HEK293 (cell line): ENCODE results near the gene GEN1.
A peak's percentile ranks its signal among the peaks of the same experiment; 100 is the strongest.

Source experiments
- CTCF ChIA-PET: fragments of 350-600 bp; formaldehyde crosslinking; extraction: SDS; loops from one replicate; lab custom pipeline; 2021; ENCODE audit warnings: antibody characterized with exemption; lab: Yijun Ruan, JAX
- POLR2A ChIA-PET: fragments of 300-600 bp; formaldehyde crosslinking; extraction: SDS; loops from one replicate; lab custom pipeline; 2020; ENCODE audit warnings: antibody characterized with exemption, inconsistent platforms; lab: Yijun Ruan, JAX
- H3K27ac ChIP-seq: fragments of 200-500 bp; sonication (Bioruptor generic); 2 replicates; pipeline ENCODE4 v1.5.1; 2014; ENCODE audit warnings: low read depth, low read length, control low read depth, inconsistent platforms; ENCODE audit errors: extremely low read depth
- H3K36me3 ChIP-seq, 2 experiments: fragments of 200-500 bp in 1 of 2; sonication (Bioruptor generic) in 1 of 2; 1 replicate in 1 of 2; 2 replicates in 1 of 2; pipeline ENCODE4 v1.5.1; 2014 to 2017; ENCODE audit warnings: inconsistent platforms in 2 of 2, low read length in 2 of 2; ENCODE audit not compliant: control insufficient read depth in 2 of 2, insufficient read depth in 1 of 2
- H3K4me1 ChIP-seq: fragments of 200-500 bp; sonication (Bioruptor generic); 2 replicates; pipeline ENCODE4 v1.5.1; 2014; ENCODE audit warnings: mild to moderate bottlenecking, low read length, inconsistent platforms; ENCODE audit not compliant: control insufficient read depth, insufficient read depth
- H3K4me3 ChIP-seq: 2 replicates; pipeline ENCODE4 v1.5.1; 2011; ENCODE audit warnings: low read depth, mild to moderate bottlenecking, control low read depth, low read length, moderate library complexity
- H3K9me3 ChIP-seq: fragments of 200-500 bp; sonication (Bioruptor generic); 2 replicates; pipeline ENCODE4 v1.5.1; 2014; ENCODE audit warnings: low read depth, low read length, inconsistent platforms; ENCODE audit not compliant: control insufficient read depth, insufficient read depth
- CTCF ChIP-seq: fragments of 450-650 bp; formaldehyde crosslinking; IDR thresholded peaks from 2 replicates; pipeline ENCODE4 v1.5.1; 2016; ENCODE audit warnings: missing biosample characterization, missing genetic modification characterization
- FEZF1 ChIP-seq: fragments of 450-650 bp; formaldehyde crosslinking; IDR thresholded peaks from 2 replicates; pipeline ENCODE4 v1.5.1; 2016; ENCODE audit warnings: missing biosample characterization, missing genetic modification characterization
- GLIS1 ChIP-seq: fragments of 450-650 bp; formaldehyde crosslinking; IDR thresholded peaks from 2 replicates; pipeline ENCODE4 v1.5.1; 2016; ENCODE audit warnings: missing biosample characterization, missing genetic modification characterization
- GLIS2 ChIP-seq: fragments of 450-650 bp; formaldehyde crosslinking; IDR thresholded peaks from 2 replicates; pipeline ENCODE4 v1.5.1; 2016; ENCODE audit warnings: missing biosample characterization, missing genetic modification characterization
- IKZF3 ChIP-seq: fragments of 450-650 bp; IDR thresholded peaks from 2 replicates; pipeline ENCODE4 v1.5.0; 2018; ENCODE audit warnings: missing biosample characterization, mild to moderate bottlenecking, missing genetic modification characterization, moderate library complexity
- SP7 ChIP-seq: fragments of 450-650 bp; formaldehyde crosslinking; IDR thresholded peaks from 2 replicates; pipeline ENCODE4 v1.5.1; 2016; ENCODE audit warnings: missing biosample characterization, missing genetic modification characterization
- WT1 ChIP-seq: fragments of 450-650 bp; formaldehyde crosslinking; IDR thresholded peaks from 2 replicates; pipeline ENCODE4 v1.5.1; 2016; ENCODE audit warnings: missing biosample characterization, missing genetic modification characterization
- ZBTB1 ChIP-seq: fragments of 450-650 bp; formaldehyde crosslinking; IDR thresholded peaks from 2 replicates; pipeline ENCODE4 v1.5.1; 2016; ENCODE audit warnings: missing biosample characterization, missing genetic modification characterization
- ZBTB17 ChIP-seq: fragments of 450-650 bp; formaldehyde crosslinking; IDR thresholded peaks from 2 replicates; pipeline ENCODE4 v1.5.1; 2016; ENCODE audit warnings: missing biosample characterization, missing genetic modification characterization
- ZBTB26 ChIP-seq: fragments of 450-650 bp; formaldehyde crosslinking; optimal IDR thresholded peaks from 2 replicates; pipeline ENCODE3; 2016; ENCODE audit warnings: missing biosample characterization, mild to moderate bottlenecking, missing genetic modification characterization
- ZBTB7A ChIP-seq: fragments of 450-650 bp; formaldehyde crosslinking; IDR thresholded peaks from 2 replicates; pipeline ENCODE4 v1.5.1; 2016; ENCODE audit warnings: low read depth, missing biosample characterization, missing genetic modification characterization
- ZNF157 ChIP-seq: fragments of 450-650 bp; formaldehyde crosslinking; IDR thresholded peaks from 2 replicates; pipeline ENCODE4 v1.5.1; 2016; ENCODE audit warnings: missing biosample characterization, missing genetic modification characterization
- ZNF16 ChIP-seq: fragments of 450-650 bp; formaldehyde crosslinking; IDR thresholded peaks from 2 replicates; pipeline ENCODE4 v1.5.1; 2016; ENCODE audit warnings: low read depth, missing biosample characterization, missing genetic modification characterization
- ZNF280C ChIP-seq: fragments of 450-650 bp; formaldehyde crosslinking; IDR thresholded peaks from 2 replicates; pipeline ENCODE4 v1.5.1; 2016; ENCODE audit warnings: missing biosample characterization, missing genetic modification characterization
- ZNF292 ChIP-seq: fragments of 450-650 bp; formaldehyde crosslinking; IDR thresholded peaks from 2 replicates; pipeline ENCODE4 v1.5.1; 2016; ENCODE audit warnings: low read depth, missing biosample characterization, missing genetic modification characterization, borderline replicate concordance
- ZNF426 ChIP-seq: fragments of 450-650 bp; formaldehyde crosslinking; IDR thresholded peaks from 2 replicates; pipeline ENCODE4 v1.5.1; 2017; ENCODE audit warnings: missing biosample characterization, missing genetic modification characterization, mild to moderate bottlenecking, inconsistent platforms, moderate library complexity
- ZNF449 ChIP-seq: fragments of 450-650 bp; formaldehyde crosslinking; IDR thresholded peaks from 2 replicates; pipeline ENCODE4 v1.5.1; 2017; ENCODE audit warnings: missing biosample characterization, mild to moderate bottlenecking, missing genetic modification characterization, moderate library complexity
- ZNF548 ChIP-seq: fragments of 450-650 bp; formaldehyde crosslinking; IDR thresholded peaks from 2 replicates; pipeline ENCODE4 v1.5.1; 2016; ENCODE audit warnings: missing biosample characterization, missing genetic modification characterization
- ZNF549 ChIP-seq: fragments of 450-650 bp; IDR thresholded peaks from 2 replicates; pipeline ENCODE4 v1.5.1; 2018; ENCODE audit warnings: missing biosample characterization, missing genetic modification characterization, mild to moderate bottlenecking, inconsistent platforms, moderate library complexity
- ZNF558 ChIP-seq: fragments of 450-650 bp; formaldehyde crosslinking; IDR thresholded peaks from 2 replicates; pipeline ENCODE4 v1.5.1; 2016; ENCODE audit warnings: missing biosample characterization, missing genetic modification characterization
- ZNF600 ChIP-seq: fragments of 450-650 bp; formaldehyde crosslinking; IDR thresholded peaks from 2 replicates; pipeline ENCODE4 v1.5.1; 2016; ENCODE audit warnings: missing biosample characterization, missing genetic modification characterization
- ZNF654 ChIP-seq: fragments of 450-650 bp; formaldehyde crosslinking; IDR thresholded peaks from 2 replicates; pipeline ENCODE4 v1.5.1; 2016; ENCODE audit warnings: low read depth, missing biosample characterization, missing genetic modification characterization
- ZNF660 ChIP-seq: fragments of 450-650 bp; IDR thresholded peaks from 2 replicates; pipeline ENCODE4 v1.5.1; 2018; ENCODE audit warnings: missing biosample characterization, mild to moderate bottlenecking, missing genetic modification characterization
- ZNF677 ChIP-seq: fragments of 450-650 bp; IDR thresholded peaks from 2 replicates; pipeline ENCODE4 v1.5.0; 2018; ENCODE audit warnings: missing biosample characterization, mild to moderate bottlenecking, missing genetic modification characterization, moderate library complexity
- ZNF791 ChIP-seq: fragments of 450-650 bp; formaldehyde crosslinking; IDR thresholded peaks from 2 replicates; pipeline ENCODE4 v1.5.1; 2016; ENCODE audit warnings: missing biosample characterization, missing genetic modification characterization
- ZSCAN4 ChIP-seq: fragments of 450-650 bp; formaldehyde crosslinking; IDR thresholded peaks from 2 replicates; pipeline ENCODE4 v1.5.1; 2017; ENCODE audit warnings: missing biosample characterization, missing genetic modification characterization
- ZXDB ChIP-seq: fragments of 450-650 bp; formaldehyde crosslinking; IDR thresholded peaks from 2 replicates; pipeline ENCODE4 v1.5.1; 2016; ENCODE audit warnings: missing biosample characterization, missing genetic modification characterization

The GEN1 gene

GRCh38 chr2:17827785-17828184, 73.8 kb downstream of the GEN1 start (continued):
- TF ChIP-seq ZNF292 (tag by site-specific recombination) (no peak), ZNF558 (tag by site-specific recombination) (no peak), ZNF791 (no peak), ZBTB7A (no peak)

GRCh38 chr2:17830053-17831034, 76.4 kb downstream of the GEN1 start:
- ChIA-PET POLR2A (no interaction called here), CTCF (interaction anchor here (0.6 to 2.5 kb wide), 19 partner anchors 8 to 1754 kb away, joined by 3 to 20 read pairs (median 3); no protein-coding TSS in a partner anchor)
- Histone ChIP-seq H3K4me1 (no peaks in the 10 kb centered on the region), H3K36me3 (no peaks in the 10 kb centered on the region), H3K9me3 (no peaks in the 10 kb centered on the region), H3K4me3 (no peak overlapping the region), H3K27ac (no peak overlapping the region)
- TF ChIP-seq ZBTB17 (tag by site-specific recombination) (peak; percentile 96), ZSCAN4 (no peak), FEZF1 (tag by site-specific recombination) (no peak), IKZF3 (peak; percentile 81), ZNF157 (tag by site-specific recombination) (no peak), ZNF280C (tag by site-specific recombination) (no peak), ZNF654 (tag by site-specific recombination) (peak; percentile 48), ZNF449 (tag by site-specific recombination) (peak; percentile 50; the same call in 1 of the 2 replicates), ZNF660 (peak; percentile 53; the same call in 1 of the 2 replicates), ZBTB1 (0 out of 2 replicates have a peak, but pooled peaks have one; percentile 51), ZNF548 (tag by site-specific recombination) (no peak), CTCF (peak; percentile 96), ZXDB (tag by site-specific recombination) (0 out of 2 replicates have a peak, but pooled peaks have one; percentile 31), ZNF16 (tag by site-specific recombination) (no peak), WT1 (tag by site-specific recombination) (no peak), ZNF677 (tag by site-specific recombination) (no peak), SP7 (tag by site-specific recombination) (peak; percentile 13; the same call in 1 of the 2 replicates), ZNF600 (tag by site-specific recombination) (peak; percentile 61; the same call in 1 of the 2 replicates), ZBTB26 (tag by site-specific recombination) (peak; percentile 58), GLIS1 (tag by site-specific recombination) (peak; percentile 94), GLIS2 (tag by site-specific recombination) (peak; percentile 88), ZNF549 (tag by site-specific recombination) (peak; percentile 82), ZNF426 (tag by site-specific recombination) (no peak)
